Erythroblast (primary cell): ENCODE data around the gene ASIC5.
"Not testable (repeated sequence)": the region's sequence is repeated elsewhere in the genome, so short reads cannot be mapped to it uniquely, and the experiment has no call there.

ENCODE experiments used
- DNase-seq, 2 experiments: peaks; one replicate each; lab custom pipeline; 2025; lab: John Stamatoyannopoulos, UW
- GATA1 ChIP-seq: IDR thresholded peaks from 2 replicates; pipeline ENCODE4 v1.6.1; 2011; ENCODE audit warnings: low read depth, mild to moderate bottlenecking, control low read depth, low read length, moderate library complexity
- POLR2A ChIP-seq: IDR thresholded peaks from 2 replicates; pipeline ENCODE4 v1.6.1; 2011; ENCODE audit warnings: mild to moderate bottlenecking, low read length

ASIC5 gene, protein sequence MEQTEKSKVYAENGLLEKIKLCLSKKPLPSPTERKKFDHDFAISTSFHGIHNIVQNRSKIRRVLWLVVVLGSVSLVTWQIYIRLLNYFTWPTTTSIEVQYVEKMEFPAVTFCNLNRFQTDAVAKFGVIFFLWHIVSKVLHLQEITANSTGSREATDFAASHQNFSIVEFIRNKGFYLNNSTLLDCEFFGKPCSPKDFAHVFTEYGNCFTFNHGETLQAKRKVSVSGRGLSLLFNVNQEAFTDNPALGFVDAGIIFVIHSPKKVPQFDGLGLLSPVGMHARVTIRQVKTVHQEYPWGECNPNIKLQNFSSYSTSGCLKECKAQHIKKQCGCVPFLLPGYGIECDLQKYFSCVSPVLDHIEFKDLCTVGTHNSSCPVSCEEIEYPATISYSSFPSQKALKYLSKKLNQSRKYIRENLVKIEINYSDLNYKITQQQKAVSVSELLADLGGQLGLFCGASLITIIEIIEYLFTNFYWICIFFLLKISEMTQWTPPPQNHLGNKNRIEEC

DNA sequence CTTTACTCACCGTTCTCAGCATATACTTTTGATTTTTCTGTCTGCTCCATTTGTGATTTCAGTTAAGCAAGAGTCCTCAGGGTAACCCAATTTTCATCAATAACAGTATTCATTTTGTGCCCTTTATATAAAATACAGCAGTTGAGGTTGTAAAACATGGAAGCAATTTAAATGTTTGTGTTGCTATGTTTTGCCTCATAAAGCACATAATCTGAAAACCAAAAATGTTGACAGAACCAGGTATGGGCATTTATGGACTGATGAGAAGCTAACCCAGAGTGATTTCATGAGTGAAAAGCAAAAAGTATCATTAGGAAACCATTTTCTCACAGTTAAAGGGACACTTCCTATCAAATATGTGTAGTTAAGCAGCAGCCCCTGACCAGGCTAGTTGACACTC lies at the start of gene ASIC5:
TSS of gene ASIC5 (minus strand) at position 101 of the 400 bp plus-strand sequence. CDS start at position 50, 51 bp downstream.
- no peak for TF ChIP-seq GATA1
- no peak for TF ChIP-seq POLR2A
- DNase-seq = no peak

DNA sequence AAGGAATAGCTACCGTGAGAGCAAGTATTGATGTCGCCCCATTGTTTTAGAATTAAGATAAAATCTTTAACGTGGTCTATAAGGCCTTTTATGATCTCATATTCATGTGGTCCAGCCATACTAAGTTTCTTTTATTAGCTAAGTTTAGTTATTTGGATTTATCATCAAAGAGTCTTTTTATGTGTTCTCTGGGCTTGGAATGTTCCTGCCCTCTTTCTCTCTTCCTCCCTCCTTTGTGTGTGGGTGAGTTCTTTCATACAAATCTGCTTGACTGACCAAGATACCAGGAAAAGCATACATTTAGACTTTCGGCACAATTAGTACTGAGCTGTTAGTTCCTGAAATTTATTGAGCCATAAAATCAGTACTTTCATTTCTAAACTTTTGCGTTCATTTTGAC lies 48.7 kb upstream of the ASIC5 start:
- no peak for DNase-seq
- TF ChIP-seq GATA1 (no peak), POLR2A (no peak)

DNA sequence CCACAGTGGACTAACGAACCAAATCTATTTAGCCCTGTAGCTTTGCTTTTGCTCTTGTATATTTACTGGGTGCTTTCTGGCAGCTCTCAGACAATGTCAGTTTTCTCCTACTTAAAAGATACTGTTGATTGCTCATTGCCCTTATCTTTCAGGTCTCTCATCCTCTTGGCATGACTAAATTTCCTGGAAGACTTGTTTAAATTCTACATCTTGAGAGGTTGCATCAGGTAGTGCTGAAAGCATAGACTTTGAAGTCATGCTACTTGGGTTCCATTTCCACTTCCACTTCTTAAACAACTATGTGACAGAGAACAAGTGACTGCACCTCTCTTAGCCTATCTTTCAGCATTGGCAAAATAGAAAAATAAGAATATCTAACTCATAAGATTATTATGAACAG lies 45.8 kb upstream of the ASIC5 start:
- no peak for DNase-seq
- TF ChIP-seq POLR2A (no peak), GATA1 (no peak)

DNA sequence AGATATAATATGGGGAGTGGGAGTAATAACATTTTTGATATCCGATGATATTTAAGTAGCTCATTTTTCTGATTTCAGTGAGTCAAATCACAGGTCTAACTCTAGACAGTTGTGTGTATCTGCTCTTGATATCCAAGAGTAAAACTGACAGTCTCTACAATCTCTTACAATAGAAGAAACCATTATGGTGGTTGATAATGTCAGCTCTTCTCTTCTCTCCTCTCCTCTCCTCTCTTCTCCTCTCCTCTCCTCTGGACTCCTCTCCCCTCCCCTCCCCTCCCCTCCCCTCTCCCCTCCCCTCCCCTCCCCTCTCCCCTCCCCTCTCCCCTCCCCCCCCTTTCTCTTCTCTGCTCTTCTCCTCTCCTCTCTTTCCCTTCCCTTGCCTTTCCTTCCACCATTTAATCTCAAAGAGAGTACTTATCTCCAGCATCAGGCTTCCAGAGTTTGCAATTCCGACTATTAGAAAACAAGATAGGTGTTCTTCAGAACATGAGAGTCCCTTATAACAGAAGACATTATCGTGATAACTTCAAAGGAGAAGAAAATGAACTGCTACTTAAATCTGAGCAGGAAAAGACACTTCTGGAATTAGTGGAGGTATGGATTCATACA lies 43.6 kb upstream of the ASIC5 start:
- no peak for DNase-seq
- TF ChIP-seq GATA1 (no peak), POLR2A (no peak)

DNA sequence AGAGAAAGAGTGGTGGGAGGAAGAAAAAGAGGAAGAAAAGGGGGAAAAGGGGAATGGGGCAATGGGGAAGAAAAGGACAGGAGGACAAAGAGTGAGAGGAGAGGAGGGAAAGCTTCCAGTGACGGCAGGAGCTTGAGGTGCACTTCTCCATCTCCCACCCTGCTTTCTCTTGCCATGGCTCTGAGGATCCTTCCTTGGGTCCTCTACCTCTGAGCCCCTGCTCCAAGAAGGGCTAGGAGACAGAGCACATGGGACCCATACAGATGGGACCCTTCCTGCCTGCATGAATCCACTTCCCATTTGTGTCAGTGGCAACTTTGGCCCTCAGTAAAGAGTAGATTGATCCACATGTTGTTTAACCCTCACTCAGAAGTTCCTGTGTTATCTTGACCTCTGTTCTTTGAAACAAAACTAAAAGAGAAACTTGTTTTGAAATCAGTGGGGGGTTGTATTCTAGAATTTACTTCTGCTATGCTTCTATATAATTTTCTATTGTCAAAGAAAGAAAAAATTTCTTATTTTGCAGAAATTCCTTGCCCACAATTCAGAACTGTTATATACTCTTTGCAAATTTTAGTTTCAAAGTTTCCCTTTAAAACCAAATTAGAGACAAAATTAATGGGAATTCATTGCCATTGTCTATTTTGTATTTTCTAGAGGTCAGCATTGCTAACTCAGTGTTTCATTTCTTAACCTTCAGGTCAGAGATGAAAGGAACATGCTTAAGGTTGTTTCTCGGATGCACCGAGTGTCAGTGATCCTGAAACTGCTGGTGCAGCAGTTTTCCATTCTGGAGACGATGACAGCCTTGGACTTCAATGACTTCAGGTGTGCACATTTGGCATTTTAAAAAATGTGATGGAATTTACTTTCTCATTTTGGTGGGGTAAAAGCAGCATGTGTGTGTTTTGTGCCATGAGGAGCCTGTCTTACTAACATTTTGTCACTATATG lies 42.4 kb upstream of the ASIC5 start:
- no peak for TF ChIP-seq POLR2A
- TF ChIP-seq GATA1 = no peak
- DNase-seq = no peak

DNA sequence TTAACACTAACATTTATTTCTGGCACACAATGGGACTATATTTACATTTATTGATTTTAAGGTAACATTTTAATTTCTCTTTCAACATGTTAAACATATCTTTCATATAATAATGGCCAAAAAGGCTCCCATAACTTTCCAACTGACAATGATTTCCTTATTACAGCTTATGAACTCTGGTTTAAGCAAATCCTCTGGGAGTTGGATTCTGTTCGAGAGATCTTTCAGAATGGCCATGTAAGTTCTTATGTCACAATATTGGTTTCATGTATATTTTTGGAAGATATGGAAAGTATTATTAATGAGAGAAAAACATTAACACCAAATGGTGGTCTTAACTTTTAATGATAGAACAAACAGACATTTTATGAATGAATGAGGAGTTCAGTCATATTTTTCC lies 41.5 kb upstream of the ASIC5 start:
- DNase-seq = no peak
- no peak for TF ChIP-seq POLR2A
- TF ChIP-seq GATA1 = no peak

DNA sequence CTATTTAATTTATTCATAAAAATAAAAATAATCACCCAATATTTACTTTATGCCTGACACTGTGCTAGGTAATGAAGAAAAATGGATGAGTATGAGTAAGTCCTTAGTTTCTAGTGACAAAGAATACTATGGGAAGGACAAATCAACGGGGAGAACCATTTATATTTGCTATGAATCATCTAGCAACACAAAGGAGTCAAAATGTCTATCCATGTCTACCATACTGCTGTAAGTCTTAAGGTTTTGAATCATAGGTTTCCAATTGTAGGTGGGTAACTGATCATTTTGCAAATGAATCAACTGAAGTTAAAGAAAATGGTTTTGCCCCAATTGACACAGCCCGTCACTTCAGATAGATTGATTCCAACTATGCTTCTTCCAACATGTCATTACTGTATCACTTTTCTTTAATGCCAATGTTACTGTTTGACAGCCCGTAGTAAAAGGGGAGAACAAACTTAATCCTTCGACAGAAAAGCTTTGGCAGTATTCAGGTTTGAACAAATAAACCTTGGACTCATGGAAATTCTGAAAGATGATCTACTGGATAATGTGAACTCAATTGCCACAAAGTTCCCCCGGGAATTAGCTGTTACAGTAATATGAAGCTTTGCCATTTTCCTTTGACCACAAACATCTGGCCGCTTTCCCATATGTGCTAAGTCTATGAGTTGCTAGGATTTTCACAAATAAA lies 40.6 kb upstream of the ASIC5 start:
- no peak for DNase-seq
- TF ChIP-seq GATA1 (no peak), POLR2A (no peak)

DNA sequence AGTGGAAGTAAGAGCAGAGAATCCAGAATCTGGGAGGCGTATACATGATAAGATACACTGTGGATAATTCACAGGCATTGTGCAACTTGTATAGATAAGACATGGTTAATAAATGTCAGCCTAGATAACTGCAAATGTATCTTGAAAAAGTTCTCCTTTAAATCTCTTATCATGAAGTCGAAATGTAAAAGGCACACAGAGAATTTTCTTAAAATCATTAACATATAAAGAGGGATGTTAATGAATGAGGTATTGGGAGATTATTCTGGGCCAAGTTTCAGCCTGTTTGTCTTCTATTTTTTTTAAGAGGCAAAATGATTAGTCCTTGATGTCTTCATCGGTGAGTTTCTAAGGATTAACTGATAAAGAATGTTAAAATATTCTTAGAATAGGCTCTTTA lies 38.3 kb upstream of the ASIC5 start:
- no peak for DNase-seq
- no peak for TF ChIP-seq GATA1
- TF ChIP-seq POLR2A = no peak

DNA sequence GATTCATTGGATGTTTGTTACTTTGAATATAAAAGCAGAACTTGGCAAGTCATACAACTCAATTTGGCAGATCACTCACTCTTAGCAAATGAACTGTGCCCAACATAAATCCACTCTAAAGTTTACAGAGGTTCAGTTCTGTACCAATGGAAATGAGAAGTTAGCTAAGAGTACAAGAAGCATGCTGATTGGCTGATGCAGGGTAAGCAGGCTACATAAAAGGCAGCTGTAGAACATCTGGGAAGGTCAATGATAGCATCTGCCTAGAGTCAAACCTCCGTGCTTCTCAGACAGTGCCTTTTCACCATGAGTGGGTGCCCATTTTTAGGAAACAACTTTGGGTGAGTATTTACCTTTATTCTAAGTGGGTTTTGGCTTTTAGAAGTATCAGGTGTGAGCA lies 37.4 kb upstream of the ASIC5 start, which contains the start of gene TDO2:
TSS of gene TDO2 (plus strand) at position 244 of the 400 bp plus-strand sequence. CDS start at position 307, 63 bp downstream.
- no peak for DNase-seq
- TF ChIP-seq GATA1 (no peak), POLR2A (no peak)

DNA sequence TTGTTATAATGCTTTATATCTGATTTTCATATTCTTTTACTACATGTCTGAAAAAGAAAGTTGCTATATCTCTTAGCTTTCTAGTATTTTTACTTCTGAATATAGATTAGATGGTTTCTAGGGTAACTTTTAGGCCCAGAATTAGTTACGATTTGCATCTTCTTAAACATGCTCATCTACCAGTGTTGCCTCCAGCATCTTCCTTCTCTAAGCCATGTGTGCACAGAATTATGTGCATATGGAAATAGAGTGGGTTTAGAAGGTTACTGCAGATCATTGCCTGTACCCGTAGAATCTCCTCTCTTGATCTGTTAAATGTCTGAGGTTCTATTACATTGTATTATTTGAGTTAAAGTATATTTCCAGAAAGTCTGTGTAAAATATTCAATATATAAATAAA lies 34.9 kb upstream of the ASIC5 start:
- no peak for TF ChIP-seq GATA1
- no peak for TF ChIP-seq POLR2A
- no peak for DNase-seq

DNA sequence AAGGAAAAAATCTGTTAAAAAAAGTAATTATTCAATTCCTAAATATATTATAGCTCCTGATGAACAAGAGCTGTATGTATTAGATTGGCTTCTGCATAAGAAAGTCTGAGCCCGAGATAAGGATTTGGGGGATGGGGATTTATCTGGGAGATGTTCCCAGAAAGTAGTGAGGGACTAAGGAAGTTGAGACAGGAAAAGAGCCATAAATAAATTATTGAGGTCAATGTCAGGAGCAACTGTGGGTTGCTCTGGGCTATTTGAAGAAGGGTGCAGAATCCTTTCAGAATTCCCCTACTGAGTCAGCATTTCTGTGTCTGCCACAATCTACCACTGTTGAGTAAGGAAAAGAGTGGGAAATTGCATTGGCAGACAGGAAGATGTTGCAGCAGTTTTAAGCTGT lies 34.3 kb upstream of the ASIC5 start:
- no peak for DNase-seq

DNA sequence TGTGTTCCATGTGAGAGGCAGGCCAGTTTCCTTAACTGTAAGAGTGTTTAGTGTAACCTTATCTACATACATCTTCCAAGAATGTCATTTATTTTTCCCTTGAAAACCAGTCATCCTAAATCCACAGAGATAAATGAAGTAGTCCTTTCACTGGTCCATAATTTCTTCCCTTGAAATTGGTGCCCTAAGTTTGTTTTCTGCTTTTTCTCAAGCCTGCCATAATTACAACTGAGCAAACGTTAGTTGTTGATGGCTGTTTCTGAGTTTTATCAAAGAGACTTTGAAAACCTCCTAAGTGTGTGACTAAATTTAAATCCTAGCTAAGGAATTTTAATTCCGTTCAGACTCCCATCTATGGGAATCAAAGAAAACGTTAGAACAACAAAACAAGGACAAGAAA lies 33.8 kb upstream of the ASIC5 start:
- TF ChIP-seq POLR2A (no peak), GATA1 (no peak)
- no peak for DNase-seq

More for the DNA sequence above, 34.3 kb upstream of the ASIC5 start:
- no peak for TF ChIP-seq GATA1
- no peak for TF ChIP-seq POLR2A

DNA sequence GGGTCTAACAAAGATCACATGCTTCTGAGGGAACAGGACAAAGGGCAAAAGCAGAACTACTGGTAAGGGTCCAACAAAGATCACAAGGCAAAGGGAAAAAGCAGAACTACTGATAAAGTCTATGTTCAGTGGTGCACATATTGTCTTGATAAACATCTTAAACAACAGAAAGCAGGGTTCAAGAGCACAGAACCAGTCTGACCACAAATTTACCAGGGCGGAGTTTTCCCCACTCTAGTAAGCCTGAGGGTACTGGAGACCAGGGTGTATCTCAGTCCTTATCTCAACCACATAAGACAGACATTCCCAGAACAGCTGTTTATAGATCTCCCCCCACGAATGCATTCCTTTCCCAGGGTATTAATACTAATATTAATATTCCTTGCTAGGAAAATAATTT lies 32.3 kb upstream of the ASIC5 start:
- not testable (repeated sequence) for DNase-seq
